COR-L47 (cell line): ENCODE measurements around the gene SMAD9.

ENCODE experiments used
- DNase-seq: peaks from one replicate; lab custom pipeline; 2025; lab: John Stamatoyannopoulos, UW

Gene SMAD9

DNA sequence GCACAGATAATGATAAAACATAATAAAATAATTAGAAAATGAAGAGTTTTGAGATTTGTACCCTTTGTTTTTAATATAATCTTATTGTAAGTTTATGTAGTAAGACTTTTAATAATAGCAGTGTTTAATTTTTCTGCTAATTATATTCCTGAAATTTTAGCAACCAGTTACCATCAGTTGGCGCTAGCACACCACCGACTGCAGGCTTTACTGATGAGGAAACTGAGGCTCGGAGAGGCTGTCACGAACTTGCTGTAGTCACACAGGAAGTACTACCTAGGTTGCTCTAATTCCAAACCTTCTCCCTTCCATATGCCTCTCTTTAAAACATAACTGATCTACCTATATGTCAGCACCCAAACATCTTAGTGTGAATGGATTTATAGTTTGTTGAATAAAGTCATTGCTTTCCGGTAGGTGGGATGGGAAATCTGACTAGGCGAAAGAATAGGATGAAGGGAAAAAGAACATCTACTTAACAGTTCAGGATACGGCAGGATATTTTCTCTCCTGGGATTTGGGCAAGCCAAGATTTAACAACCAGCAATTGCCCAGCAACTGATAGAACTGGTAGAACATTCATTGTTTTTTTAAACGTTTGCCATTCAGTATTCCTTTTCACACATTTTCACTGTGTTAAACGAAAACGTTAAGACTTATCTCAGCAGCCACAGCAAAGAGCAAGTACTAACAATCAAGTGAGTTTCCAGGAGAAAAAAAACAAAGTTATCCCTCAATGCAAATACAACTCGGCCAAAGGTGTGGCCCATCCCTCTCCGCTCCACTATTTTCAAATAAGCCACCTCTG lies 101.8 kb downstream of the SMAD9 start:
- DNase-seq, result no peak

DNA sequence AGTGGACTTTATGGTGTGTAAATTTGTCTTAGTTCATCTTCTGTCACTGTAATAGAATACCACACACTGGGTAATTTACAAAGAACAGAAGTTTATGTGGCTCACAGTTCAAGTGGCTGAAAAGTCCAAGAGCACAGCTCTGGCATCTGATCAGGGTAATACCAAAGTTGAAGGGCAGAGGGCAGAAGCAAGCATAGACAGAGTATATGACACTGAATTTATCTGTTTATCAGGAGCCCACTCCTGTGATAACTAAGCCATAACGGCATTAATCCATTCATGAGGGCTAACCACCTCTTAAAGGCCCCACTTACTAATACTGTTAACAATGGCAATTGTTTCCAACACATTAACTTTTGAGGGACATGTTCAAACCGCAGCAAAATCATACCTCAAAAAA lies 105.0 kb downstream of the SMAD9 start:
- DNase-seq, result no peak

DNA sequence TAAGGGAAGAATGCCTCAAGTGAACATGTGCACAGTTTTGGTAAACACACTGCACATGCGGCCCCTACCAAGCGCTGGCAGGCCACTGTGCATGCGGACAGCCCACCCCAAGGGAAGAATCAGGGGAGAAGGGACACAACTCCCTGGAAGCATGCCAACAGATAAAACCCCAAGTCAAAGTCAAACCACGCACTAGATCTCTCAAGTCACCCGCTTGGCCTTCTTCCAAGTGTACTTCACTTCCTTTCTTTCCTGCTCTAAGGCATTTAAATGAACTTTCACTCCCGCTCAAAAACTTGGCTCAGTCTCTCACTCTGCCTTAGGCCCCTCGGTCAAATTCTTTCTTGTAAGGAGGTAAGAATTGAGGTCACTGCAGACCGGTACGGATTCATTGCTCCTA lies 105.6 kb downstream of the SMAD9 start:
- DNase-seq, result no peak

DNA sequence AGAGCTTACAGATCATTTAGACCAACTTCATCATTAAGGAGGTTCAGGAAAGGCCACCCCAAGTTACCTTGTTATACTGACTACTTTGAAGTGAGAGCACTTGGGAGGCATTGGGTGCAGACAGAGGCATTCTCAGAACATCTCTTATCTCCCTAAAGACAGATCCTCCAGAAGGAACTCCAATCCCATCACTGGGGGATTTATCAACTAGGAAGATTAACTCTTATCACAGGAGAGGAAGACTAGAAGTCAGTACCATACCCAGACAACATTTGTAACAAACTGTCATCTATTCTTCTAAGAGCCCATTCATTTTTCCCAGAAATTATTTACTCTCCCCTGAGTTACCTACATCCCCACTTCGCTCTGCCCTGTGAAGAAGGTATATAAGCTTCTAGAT lies 106.8 kb downstream of the SMAD9 start:
- DNase-seq, result no peak

DNA sequence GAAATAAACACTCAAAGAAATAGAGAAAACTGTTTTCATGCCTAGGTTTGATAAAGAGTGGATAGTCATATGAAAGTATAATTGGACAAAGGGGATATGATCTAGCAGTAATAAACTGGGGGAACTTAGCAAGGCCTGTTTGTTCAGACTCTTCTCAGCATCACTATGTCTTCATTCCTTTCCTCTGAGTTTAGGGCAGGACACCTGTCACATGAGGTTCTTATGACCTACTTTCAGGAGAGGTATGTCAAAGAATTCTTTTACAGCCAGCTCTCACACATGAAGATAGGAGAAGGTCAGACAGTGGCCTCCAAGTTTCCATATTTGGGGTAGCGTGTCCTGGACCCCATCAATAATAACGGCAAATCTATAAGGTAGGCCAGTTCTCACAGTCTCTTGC lies 112.4 kb downstream of the SMAD9 start:
- no peak for DNase-seq

DNA sequence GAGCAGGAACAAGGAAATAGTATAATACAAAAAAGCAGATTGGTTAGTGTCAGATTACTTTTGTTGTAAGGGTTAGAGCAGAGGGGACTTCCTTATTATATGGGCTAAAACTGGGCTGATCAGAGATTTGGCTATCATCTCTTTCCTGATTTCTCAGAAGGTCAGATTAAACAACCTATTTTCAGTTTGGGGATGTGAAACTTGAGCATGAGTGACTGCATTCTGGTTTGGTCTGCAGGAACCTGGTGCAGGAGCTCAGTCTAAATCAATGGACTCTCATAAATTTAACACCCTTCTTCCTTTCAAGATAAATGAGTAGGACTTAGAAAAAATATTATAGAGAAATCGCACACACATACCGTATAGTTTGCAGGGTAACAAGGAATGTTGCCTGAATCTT lies 113.9 kb downstream of the SMAD9 start:
- DNase-seq, result no peak

DNA sequence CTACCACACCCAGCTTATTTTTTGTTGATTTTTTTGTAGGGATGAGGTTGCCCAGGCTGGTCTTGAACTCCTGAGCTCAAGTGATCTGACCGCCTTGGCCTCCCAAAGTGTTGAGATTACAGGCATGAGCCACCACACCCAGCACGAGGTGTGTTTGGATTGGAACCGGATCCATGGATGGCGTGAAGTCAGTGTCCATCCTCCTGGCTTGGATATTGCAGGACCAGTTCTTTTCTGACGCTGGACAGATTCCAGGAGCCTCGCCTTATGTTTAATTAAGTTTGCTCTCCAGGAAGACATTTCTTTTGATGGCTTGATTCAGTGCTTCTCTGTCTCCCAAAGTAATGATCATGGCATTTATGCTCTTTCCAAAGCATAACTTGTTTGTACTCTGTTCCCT lies 115.5 kb downstream of the SMAD9 start:
- DNase-seq, result peak; percentile 40

DNA sequence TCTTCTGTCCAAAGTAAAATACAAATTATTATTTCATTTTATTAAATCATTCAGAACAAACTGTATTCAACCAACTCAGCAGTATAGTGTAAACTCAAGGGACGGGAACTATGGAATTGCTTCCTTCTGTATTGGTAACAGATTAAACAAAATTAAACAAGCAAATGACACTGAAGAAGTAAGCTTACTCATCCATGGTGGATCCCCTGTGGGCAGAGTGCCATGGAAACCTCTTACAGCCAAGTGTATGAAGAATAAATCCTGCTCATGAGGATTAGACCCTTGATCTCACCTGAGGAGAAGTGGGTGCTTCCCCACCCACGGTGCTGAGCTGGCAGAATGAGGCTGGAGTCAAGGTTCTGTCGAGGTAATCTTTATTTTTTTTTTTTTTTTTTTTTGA lies 119.0 kb downstream of the SMAD9 start:
- DNase-seq, result no peak

DNA sequence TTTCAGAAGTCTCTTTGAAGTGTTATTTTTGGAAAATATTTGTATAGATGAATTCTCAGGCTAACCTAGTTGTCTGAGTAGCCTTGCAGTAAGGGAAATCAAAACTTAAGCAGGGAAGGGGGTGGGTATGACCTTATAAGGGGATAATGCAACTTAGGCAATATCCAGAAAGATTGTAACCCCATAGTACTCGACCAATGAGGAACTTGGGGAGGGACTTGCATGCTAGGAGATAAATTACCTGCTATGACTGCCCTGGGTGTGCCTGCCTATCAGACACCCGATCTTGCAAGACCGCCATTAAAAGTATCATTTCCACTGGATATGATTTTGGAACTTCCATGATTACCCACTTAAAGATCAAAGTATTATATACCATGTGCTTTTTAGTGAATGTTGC lies 124.0 kb downstream of the SMAD9 start:
- no peak for DNase-seq

DNA sequence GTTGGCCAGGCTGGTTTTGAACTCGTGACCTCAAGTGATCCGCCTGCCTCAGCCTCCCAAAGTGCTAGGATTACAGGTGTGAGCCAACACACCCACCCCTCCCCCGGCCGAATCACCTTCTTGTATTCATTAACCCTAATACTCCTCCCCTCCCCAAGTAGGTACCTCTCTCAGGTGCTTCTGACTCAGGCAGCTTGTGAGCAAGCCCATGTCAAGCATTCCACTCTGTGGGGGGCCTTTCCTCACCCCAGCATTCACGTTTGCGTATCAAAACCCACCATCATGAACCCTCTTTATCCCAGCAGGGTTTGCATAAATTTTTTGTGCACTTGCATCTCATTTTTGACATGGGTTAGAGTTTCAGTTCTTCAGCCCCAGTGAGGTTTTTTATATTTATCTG lies 124.6 kb downstream of the SMAD9 start:
- DNase-seq, result no peak
